GM12878 (cell line): ENCODE measurements around the gene LRRFIP2. TPM values are rescaled to one million over a fixed set of nuclear protein-coding genes. Genes with fewer than 3 reads are reported as not detected.

ENCODE experiments used
- ATAC-seq: fragments of 200-7000 bp; cut with Tn5 transposase; 3 replicates; pipeline ENCODE4 v1.9.1; 2020; ENCODE audit warnings: mild to moderate bottlenecking, moderate library complexity
- BruUV-seq: library from RNA; stranded (reverse); fragments of 400-500 nt; replicated peaks from 2 replicates; lab custom pipeline; 2021; lab: Mats Ljungman, UMichigan
- CTCF ChIA-PET: fragments of 300-600 bp; sonication (Branson Sonifier 250); formaldehyde crosslinking; extraction: SDS; loops from one replicate; lab custom pipeline; 2021; ENCODE audit warnings: inconsistent platforms; lab: Yijun Ruan, JAX
- POLR2A ChIA-PET: fragments of 350-600 bp; formaldehyde crosslinking; extraction: SDS; loops from one replicate; lab custom pipeline; 2021; ENCODE audit warnings: inconsistent platforms; lab: Charles Lee
- RAD21 ChIA-PET: fragments of 300-600 bp; sonication (Branson Sonifier 250); formaldehyde crosslinking; loops from one replicate; lab custom pipeline; 2023; ENCODE audit warnings: antibody characterized with exemption; ENCODE audit not compliant: unreplicated experiment; lab: Charles Lee
- SMC1A ChIA-PET: fragments of 300-600 bp; sonication (Branson Sonifier 250); formaldehyde crosslinking; loops from one replicate; lab custom pipeline; 2023; ENCODE audit not compliant: unreplicated experiment, uncharacterized antibody; lab: Charles Lee
- DNase-seq: peaks from one replicate; pipeline ENCODE4 v3.0.0-alpha.2; 2011; ENCODE audit warnings: low read depth, low spot score
- FAIRE-seq: peaks from 3 replicates; lab custom pipeline; 2011; peaks lifted over from hg19 to GRCh38; lab: Jason Lieb, UNC
- H2AFZ ChIP-seq: 2 replicates; pipeline ENCODE4 v1.6.0; 2011; ENCODE audit warnings: low read depth, low read length, control low read depth; ENCODE audit not compliant: control insufficient read depth
- H3K27ac ChIP-seq: 2 replicates; pipeline ENCODE4 v1.5.1; 2011; ENCODE audit warnings: control low read depth; ENCODE audit not compliant: control insufficient read depth, insufficient read depth
- H3K27me3 ChIP-seq, 2 experiments: replicated peaks in 1 of 2; 2 replicates each; pipeline versions ENCODE4 v1.6.0 to v1.6.1; 2011; ENCODE audit warnings: low read length in 1 of 2; ENCODE audit not compliant: control insufficient read depth in 2 of 2, insufficient read depth in 2 of 2
- H3K36me3 ChIP-seq, 2 experiments: 2 replicates each; pipeline ENCODE4 v1.5.1; 2011; ENCODE audit warnings: low read length in 1 of 2; ENCODE audit not compliant: control insufficient read depth in 2 of 2, insufficient read depth in 2 of 2
- H3K4me1 ChIP-seq: 2 replicates; pipeline ENCODE4 v1.6.1; 2011; ENCODE audit warnings: mild to moderate bottlenecking, low read length, moderate library complexity, mixed read lengths; ENCODE audit not compliant: control insufficient read depth, insufficient read depth
- H3K4me2 ChIP-seq: 2 replicates; pipeline ENCODE4 v1.6.0; 2011; ENCODE audit warnings: control low read depth; ENCODE audit not compliant: control insufficient read depth, insufficient read depth
- H3K4me3 ChIP-seq: fragments of 200-600 bp; sonication (generic); 2 replicates; pipeline ENCODE4 v1.5.1; 2016
- H3K79me2 ChIP-seq: 2 replicates; pipeline ENCODE4 v1.6.0; 2011; ENCODE audit warnings: low read length; ENCODE audit not compliant: control insufficient read depth, insufficient read depth
- H3K9ac ChIP-seq: 2 replicates; pipeline ENCODE4 v1.8.0; 2011; ENCODE audit warnings: low read length, control low read depth, mixed read lengths; ENCODE audit not compliant: control insufficient read depth, insufficient read depth
- H3K9me3 ChIP-seq: replicated peaks from 3 replicates; pipeline ENCODE4 v1.5.1; 2011; ENCODE audit warnings: mild to moderate bottlenecking, low read length; ENCODE audit not compliant: control insufficient read depth, insufficient read depth
- H4K20me1 ChIP-seq: 2 replicates; pipeline ENCODE4 v1.6.0; 2011; ENCODE audit not compliant: control insufficient read depth, insufficient read depth
- BACH1 ChIP-seq: fragments of 450-650 bp; IDR thresholded peaks from 2 replicates; pipeline ENCODE4 v1.6.1; 2017; ENCODE audit warnings: mild to moderate bottlenecking, borderline replicate concordance
- CBX3 ChIP-seq: fragments of 200-600 bp; sonication (generic); IDR thresholded peaks from 2 replicates; pipeline ENCODE4 v1.6.1; 2016; ENCODE audit warnings: low read depth, borderline replicate concordance
- CTCF ChIP-seq, 3 experiments: IDR thresholded peaks in 2 of 3; conservative IDR thresholded peaks in 1 of 3; 2 replicates each; pipeline ENCODE4 v1.5.1; 2011; ENCODE audit warnings: low read depth in 3 of 3, low read length in 3 of 3, mild to moderate bottlenecking in 3 of 3, control low read depth in 2 of 3, moderate library complexity in 2 of 3, inconsistent platforms in 1 of 3, mixed read lengths in 1 of 3; ENCODE audit not compliant: control insufficient read depth in 2 of 3, insufficient read depth in 1 of 3; ENCODE audit errors: extremely low read depth in 1 of 3
- MAX ChIP-seq: IDR thresholded peaks from 2 replicates; pipeline ENCODE4 v1.6.1; 2012; ENCODE audit warnings: low read depth, low read length, improper control_type of control experiment
- MTA3 ChIP-seq: IDR thresholded peaks from 2 replicates; pipeline ENCODE4 v1.6.1; 2012; ENCODE audit warnings: low read length, inconsistent platforms, borderline replicate concordance
- NBN ChIP-seq: fragments of 450-650 bp; IDR thresholded peaks from 2 replicates; pipeline ENCODE4 v1.6.1; 2016
- NR2C2 ChIP-seq: IDR thresholded peaks from 2 replicates; pipeline ENCODE4 v1.6.1; 2011; ENCODE audit warnings: borderline replicate concordance, low read depth; ENCODE audit not compliant: control insufficient read depth, insufficient read length
- PBX3 ChIP-seq: IDR thresholded peaks from 2 replicates; pipeline ENCODE4 v1.6.1; 2011; ENCODE audit warnings: mild to moderate bottlenecking, low read depth, low read length, moderate library complexity; ENCODE audit not compliant: insufficient replicate concordance
- RCOR1 ChIP-seq: conservative IDR thresholded peaks from 2 replicates; pipeline ENCODE4 v1.6.1; 2012; ENCODE audit warnings: low read depth, low read length, improper control_type of control experiment
- REST ChIP-seq: IDR thresholded peaks from 2 replicates; pipeline ENCODE4 v1.6.1; 2012; ENCODE audit warnings: mild to moderate bottlenecking, low read depth, low read length
- SREBF1 ChIP-seq: IDR thresholded peaks from 2 replicates; pipeline ENCODE4 v1.6.1; 2012; ENCODE audit warnings: mild to moderate bottlenecking, low read length
- ZBTB40 ChIP-seq: fragments of 450-650 bp; IDR thresholded peaks from 2 replicates; pipeline ENCODE4 v1.6.1; 2016; ENCODE audit warnings: mild to moderate bottlenecking, moderate library complexity, borderline replicate concordance
- ZNF274 ChIP-seq: IDR thresholded peaks from one replicate; pipeline ENCODE4 v1.8.0; 2011; ENCODE audit not compliant: insufficient read length, insufficient read depth
- WGBS: methylation state at CpG from one replicate; pipeline ENCODE4 v1.1.6; 2016; ENCODE audit warnings: low lambda C conversion rate; ENCODE audit not compliant: insufficient replicate concordance, insufficient coverage; ENCODE audit errors: missing lambda C conversion rate; 5-methylcytosine and 5-hydroxymethylcytosine counted together
- in situ Hi-C: fragments of 300-500 bp; cut with MboI; formaldehyde crosslinking; loops from 9 replicates; pipeline ENCODE4 v1.14.3; 2018; ENCODE audit warnings: mixed read lengths
- intact Hi-C: fragments of 100-400 bp; cut with micrococcal nuclease; formaldehyde crosslinking; loops from one replicate; pipeline ENCODE4 v1.14.2; 2022; ENCODE audit not compliant: unreplicated experiment
- polyA plus RNA-seq, 11 experiments: library from polyadenylated mRNA; depleted of rRNA in 4 of 11; unstranded in 6 of 11; stranded (reverse) in 5 of 11; fragments of >200 nt; fragmentation: Nextera tagmentation in 4 of 11; fragmentation: Illumina TruSeq in 1 of 11; extraction: Ambion mirVana in 4 of 11; extraction: Trizol in 1 of 11; gene quantifications; 1 replicate in 1 of 11; 2 replicates in 10 of 11; pipeline versions ENCODE4 v1.2.1 to v1.2.3, GENCODE V29; 2011 to 2016; ENCODE audit warnings: inconsistent platforms in 2 of 11, missing spikeins in 2 of 11, low read depth in 1 of 11
- total RNA-seq, 4 experiments: library from RNA; depleted of rRNA in 3 of 4; stranded (reverse); fragments of >200 nt in 3 of 4; fragmentation: Illumina TruSeq in 1 of 4; extraction: Trizol in 1 of 4; gene quantifications; 2 replicates each; pipeline versions ENCODE4 v1.2.1 to v1.2.3, GENCODE V29; 2013 to 2021

LRRFIP2 gene
- total and polyA plus RNA-seq, 10 of the 15 experiments (the other 5 are each of a cell fraction or from before 2014, with no cell fraction given), result 9.7 to 46.9 (median 38.1) TPM

GRCh38 chr3:37030588-37030987 is 143.8 kb downstream of the LRRFIP2 start:
- SMC1A ChIA-PET, result no interaction called here
- intact Hi-C loops (no loop called here), in situ Hi-C loops (no loop called here)
- ATAC-seq (no peak), DNase-seq (no peak), FAIRE-seq (no peak)
- Histone ChIP-seq H3K9ac (no peak overlapping the region), H3K27ac (no peak overlapping the region), H3K9me3 (no peaks in the 10 kb centered on the region; the same call in 1 of the 3 replicates), H3K36me3 (peaks cover 4 to 48% of the 10 kb centered on the region in 2 experiments), H3K4me3 (no peak overlapping the region), H3K27me3 (no peaks in the 10 kb centered on the region), H3K4me2 (no peak overlapping the region), H4K20me1 (peaks cover 2% of the 10 kb centered on the region; the same call in 1 of the 2 replicates), H3K4me1 (no peaks in the 10 kb centered on the region), H2AFZ (no peak overlapping the region), H3K79me2 (no peaks in the 10 kb centered on the region)
- CTCF ChIA-PET, result no interaction called here
- POLR2A ChIA-PET, result interaction anchor here (1.6 kb wide), 1 partner anchor 110 kb away, joined by 3 read pairs; no protein-coding TSS in a partner anchor
- RAD21 ChIA-PET, result no interaction called here
- 2% methylated on average over 3 of the region's 3 CpGs for WGBS
- BruUV-seq, result no TSS peak
- TF ChIP-seq MAX (no peak), CBX3 (no peak), PBX3 (no peak), ZBTB40 (no peak), NBN (no peak), SREBF1 (no peak), REST (no peak), RCOR1 (no peak), ZNF274 (no peak), CTCF (IDR thresholded peaks at IDR 0.05 in 2 of 3, conservative IDR thresholded peaks at IDR 0.05 in 1 of 3; ENCODE audit: control insufficient read depth in 2 of 3, extremely low read depth in 1 of 3, insufficient read depth in 1 of 3, low read depth in 3 of 3, low read length in 3 of 3) (no peak), NR2C2 (no peak), MTA3 (no peak), BACH1 (no peak)
